Renal cortical epithelial cell (primary cell): ENCODE data around the gene PARP3. TPM values are rescaled to one million over a fixed set of nuclear protein-coding genes. Genes with fewer than 3 reads are reported as not detected.
A peak's percentile ranks its signal among the peaks of the same experiment; 100 is the strongest.
"Not testable (repeated sequence)": the region's sequence is repeated elsewhere in the genome, so short reads cannot be mapped to it uniquely, and the experiment has no call there.

ENCODE experiments used
- DNase-seq: peaks from one replicate; pipeline ENCODE4 v3.0.0-alpha.2; 2011; ENCODE audit warnings: low read depth
- total RNA-seq: library from RNA; depleted of rRNA; stranded (reverse); fragments of >200 nt; gene quantifications from 2 replicates; pipeline ENCODE4 v1.2.3, GENCODE V29; 2014

The PARP3 gene
- total RNA-seq: 49.8 and 58.4 TPM in 2 replicates

DNA sequence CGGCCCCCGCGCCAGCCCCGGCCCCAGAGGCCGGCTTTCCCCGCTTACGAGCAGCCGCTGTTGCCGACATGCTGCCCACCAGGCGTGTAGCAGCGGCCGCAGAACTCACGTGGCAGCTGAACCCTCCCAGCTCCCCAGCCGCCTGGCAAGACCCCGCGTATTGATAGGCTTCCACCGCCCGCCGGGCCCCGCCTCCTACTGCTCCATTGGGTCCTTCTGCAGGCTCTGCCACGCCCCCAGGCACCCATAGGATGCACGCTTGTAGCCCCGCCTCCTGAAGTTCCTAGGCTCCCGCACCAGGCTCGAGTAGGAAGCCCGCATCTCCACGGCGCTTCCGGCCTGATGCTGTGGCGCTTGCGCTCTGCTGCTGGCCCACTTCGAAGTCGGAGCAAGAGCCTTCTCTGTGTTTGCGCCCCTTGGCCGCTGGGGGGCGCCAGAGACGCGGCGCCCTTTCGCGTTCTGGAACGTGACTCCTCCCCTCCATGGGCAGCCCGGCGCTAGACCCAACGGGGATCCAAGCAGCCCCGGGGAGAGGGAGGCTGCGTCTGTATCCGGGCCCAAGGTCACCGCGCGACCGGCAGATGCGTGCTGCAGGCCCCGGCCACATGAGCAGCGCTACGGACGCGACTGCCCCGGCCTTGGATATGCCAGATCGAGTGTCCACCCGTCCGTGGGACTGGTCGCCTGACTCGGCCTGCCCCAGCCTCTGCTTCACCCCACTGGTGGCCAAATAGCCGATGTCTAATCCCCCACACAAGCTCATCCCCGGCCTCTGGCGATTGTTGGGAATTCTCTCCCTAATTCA is at the start of gene PARP3, which contains the start of gene RRP9:
TSS of gene PARP3 (plus strand) at position 566 of the 805 bp plus-strand sequence. CDS start 993 bp downstream, outside the sequence.
TSS of gene RRP9 (minus strand) at position 107 of the 805 bp plus-strand sequence. CDS start at position 70, 37 bp downstream.
- DNase-seq: peak; percentile 99

DNA sequence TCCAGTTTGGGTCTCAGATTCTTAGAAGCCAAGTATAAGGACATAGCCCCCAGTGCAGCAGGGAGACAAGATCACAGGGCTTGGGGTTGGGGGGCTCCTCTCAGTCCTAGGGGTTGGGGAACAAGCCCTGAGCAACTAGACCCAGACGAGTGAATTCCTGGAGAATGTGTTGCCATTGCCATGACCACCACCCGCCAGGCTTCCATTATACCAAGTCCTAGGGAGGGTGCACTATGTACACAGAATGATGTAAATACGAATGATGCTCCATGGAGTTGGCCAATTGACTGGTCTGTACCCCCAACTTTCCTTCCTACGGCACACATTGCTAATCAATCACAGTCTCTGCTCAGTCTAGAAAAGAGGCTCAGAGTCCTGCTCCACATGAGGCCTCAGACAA is 47.8 kb upstream of the PARP3 start:
- no peak for DNase-seq

DNA sequence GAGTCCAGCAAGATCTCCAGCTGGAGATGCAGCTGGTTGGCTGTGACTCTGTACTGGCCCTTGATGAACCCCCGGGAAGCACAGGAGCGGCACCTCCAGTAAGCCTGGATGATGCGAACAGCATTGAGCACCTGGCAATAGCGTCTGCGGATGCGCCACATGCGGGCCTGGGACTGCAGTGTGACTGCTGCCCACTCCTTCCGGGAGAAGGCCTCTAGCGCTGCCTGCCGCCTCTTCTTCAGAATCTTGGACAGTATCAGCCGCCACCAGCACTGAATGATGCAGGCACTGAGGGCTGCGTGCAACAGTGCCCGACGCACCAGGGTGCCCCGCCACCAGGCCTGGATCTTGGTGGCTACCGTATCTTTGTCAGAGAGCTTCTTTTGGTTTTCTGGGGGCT is 47.2 kb upstream of the PARP3 start:
- no peak for DNase-seq

DNA sequence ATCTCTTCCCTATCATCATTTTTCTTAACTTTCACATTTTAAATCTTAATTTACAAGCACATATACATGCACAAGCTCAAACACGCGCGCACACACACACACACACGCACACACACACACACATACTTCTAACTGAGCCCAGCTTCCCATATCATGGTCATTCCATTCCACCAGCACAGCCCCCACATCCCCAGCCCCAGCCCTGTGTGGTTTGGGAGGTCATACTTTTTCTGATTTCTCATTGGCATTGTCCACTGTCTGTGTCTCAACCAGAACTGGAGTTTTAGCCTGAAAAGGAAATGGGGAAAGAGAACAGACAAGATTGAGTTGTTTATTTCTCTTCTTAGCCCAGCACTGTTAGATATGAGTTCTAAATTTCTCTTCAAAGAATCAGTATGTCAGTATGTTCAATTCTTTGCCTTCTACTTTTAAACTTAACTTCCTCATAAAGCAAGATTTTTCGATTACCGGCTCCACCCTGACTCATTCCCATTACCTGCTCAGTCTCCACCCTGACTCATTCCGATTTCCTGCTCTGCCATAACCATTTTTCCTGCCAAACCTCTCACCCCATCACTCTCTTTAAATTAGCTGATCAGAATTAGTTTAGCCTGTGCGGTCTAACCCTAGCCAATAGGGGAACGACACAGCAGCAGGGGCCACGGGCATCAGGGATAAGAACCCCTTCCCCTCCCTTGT is 45.4 kb upstream of the PARP3 start:
- DNase-seq: no peak

DNA sequence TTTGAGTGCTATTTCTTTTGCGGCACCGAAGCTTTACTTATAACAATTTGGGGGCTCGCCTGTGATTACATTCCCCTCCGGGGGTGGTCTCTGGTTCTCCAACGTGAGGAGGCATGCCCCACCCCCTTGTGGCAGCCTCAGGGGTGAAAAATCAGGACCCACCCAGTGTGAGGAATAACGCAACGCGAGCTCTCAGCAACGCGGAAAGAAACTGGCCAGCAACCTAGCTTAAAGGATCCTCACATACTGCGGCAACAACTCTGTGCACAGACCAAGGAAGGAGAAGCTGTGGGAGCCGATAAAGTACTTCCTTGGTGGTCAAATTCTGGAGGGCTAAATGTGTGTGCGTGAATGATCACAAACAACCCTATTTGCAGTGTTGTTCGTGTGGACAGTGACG is 44.8 kb upstream of the PARP3 start:
- no peak for DNase-seq

DNA sequence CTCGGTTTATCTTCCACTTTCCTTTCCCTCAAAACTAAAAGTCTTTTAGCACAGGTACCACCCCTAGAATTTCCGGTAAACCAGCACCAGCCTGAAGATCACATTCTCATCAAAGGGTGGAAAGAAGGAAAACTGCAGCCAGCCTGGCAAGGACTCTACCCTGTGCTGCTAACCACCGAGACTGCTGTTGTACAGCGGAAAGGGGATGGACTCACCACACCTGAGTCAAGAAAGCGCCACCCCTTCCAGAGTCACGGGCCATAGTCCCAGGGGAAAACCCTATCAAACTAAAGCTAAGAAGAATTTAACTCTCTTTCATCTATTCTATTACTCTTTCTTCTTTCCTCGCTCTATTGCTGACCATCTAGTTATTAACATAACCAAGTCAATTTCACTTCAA is 42.1 kb upstream of the PARP3 start:
- not testable (repeated sequence) for DNase-seq

DNA sequence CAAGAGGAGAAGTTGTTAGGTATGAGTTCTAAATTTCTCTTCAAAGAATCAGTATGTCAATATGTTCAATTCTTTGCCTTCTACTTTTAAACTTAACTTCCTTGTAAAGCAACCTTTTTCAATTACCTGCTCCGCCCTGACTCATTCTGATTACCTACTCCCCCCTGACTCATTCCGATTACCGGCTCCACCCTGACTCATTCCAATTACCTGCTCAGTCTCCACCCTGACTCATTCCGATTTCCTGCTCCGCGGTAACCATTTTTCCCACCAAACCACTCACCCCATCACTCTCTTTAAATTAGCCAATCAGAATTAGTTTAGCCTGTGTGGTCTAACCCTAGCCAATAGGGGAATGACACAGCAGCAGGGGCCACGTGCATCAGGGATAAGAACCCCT is 39.8 kb upstream of the PARP3 start:
- peak; percentile 81 for DNase-seq

DNA sequence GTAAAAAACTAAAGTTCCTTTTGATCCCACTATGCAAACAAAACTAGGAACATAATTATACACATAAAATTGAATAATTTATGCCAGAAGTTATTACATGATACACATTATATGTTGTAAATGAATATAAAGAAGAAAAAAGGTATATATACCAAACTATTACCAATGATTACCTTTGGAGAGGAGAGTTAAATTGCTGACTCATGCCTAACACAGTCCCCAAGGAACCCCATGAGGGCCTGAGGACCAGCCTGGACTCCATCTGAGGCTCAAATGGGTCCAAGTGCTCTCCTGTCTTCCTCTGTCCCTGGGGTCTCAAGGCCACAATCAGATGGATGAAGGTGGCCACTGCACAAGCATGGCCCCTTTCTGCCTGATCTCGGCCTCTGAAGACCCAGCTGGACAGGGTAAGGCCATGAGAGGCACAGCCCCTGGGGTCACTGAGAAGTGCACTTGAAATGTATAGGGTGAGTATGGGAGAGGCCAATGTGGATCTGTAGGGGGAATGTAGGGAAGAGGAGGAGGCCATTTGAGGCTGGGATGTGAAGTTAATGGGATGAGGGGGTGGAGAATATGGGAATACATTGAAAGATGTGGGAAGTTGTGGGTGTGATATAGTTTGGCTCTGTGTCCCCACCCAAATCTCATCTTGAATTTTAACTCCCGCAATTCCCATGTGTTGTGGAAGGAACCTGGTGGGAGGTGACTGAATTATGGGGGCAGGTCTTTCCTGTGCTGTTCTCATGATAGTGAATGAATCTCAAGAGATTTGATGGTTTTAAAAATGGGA is 37.9 kb upstream of the PARP3 start:
- DNase-seq: no peak

DNA sequence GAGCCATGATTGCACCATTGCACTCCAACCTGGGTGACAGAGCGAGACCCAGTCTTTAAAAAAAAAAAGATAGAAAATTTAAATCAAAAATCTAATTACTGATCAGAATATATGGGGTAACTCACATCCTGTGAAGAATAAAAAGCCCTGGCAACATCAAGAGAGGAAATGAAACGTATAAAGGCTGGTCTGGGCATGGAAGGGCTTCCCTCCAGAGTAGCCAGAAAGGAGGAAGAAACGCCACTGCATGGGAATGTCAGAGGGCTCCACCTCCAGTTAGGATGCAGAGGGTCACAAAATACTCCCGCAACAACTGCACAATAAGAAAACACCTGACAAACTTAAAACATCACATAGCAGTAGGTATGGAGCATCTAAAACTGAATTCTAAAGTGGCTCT is 34.1 kb upstream of the PARP3 start:
- DNase-seq: no peak

DNA sequence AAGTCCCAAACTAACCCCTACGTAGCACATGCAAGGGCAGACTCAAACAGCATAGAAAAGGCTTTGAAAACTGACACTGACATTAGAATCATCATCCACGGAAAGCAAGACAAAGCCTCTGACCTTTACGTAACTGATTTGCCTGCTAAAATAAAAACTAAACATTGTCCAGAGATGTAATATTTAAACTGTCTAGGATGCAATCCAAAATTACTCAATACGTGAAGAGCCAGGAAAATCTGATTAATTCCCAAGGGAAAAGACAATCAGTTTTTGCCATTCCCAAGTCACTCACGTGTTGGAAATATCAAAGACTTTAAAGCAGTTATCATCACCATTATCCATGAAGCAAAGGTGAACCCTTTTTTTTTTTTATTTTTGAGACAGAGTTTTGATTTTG is 25.7 kb upstream of the PARP3 start:
- no peak for DNase-seq

DNA sequence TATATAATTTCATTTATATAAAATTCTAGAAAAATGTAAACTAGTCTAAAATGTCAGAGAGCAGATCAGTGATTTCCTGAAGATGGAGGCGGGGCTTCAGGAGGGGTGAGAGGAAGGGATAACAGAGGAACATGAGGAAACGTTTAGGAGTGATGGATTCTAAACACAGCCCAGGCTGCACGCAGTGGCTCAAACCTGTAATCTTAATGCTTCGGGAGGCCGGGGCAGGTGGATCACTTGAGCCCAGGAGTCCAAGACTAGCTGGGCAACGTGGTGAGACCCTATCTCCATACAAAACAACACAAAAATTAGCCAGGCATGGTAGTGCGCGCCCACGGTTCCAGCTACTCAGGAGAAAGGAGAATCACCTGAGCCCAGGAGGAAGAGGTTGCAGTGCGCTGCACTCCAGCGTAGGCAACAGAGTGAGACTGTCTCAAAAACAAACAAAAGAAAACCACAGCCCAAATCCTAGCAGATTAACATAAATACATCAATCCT is 21.0 kb upstream of the PARP3 start:
- no peak for DNase-seq

DNA sequence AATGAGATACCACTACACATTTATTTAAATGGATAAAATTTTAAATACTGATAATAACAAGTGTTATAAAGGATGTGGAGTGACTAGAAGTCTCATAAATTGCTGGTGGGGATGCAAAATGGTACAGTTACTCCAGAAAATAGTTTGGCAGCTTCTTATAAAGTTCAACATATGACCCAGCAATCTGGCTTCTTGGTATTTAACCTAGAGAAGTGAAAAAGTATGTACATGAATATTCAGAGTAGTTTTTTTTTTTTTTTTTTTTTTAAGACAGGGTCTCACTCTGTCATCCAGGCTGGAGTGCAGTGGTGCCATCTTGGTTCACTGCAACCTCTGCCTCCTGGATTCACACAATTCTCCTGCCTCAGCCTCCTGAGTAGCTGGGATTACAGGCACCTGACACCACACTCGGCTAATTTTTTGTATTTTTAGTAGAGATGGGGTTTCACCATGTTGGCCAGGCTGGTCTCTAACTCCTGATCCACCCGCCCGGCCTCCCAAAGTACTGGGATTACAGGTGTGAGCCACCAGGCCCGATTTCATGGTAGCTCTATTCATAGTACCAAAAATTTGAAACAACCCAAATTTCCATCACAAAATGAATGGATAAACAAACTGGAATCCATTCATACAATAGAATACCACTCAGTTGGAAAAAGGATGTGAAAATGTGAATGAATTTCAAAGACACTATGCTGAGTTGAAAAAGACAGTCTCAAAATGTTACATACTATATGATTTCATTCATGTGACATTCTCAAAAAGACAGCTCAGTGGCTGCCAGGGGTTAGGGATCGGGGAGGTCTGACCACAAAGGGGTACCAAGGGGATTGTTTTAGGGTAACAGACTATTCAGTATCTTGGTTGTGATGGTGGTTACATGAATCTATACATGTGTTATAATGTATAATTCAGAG is 14.8 kb upstream of the PARP3 start:
- no peak for DNase-seq

DNA sequence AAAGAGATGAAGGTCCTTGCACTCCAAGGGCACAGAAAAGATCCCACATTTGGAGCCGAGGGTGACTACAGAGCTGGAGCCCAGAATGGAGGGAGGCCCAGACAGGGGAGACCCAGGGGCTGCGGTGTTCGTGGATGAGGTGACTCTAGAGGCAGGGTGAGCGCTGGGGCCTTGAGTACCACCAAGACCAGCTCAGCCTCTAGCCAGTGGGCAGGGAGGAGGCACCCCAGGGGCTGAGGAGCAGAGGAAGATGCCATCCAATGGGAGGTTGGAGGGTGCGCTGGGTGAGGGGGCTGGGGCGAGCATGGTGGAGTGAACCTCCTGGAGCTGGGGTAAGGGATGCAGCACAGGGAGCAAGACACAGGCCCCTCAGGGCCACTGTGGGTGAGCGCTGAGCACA is 13.7 kb upstream of the PARP3 start:
- no peak for DNase-seq

DNA sequence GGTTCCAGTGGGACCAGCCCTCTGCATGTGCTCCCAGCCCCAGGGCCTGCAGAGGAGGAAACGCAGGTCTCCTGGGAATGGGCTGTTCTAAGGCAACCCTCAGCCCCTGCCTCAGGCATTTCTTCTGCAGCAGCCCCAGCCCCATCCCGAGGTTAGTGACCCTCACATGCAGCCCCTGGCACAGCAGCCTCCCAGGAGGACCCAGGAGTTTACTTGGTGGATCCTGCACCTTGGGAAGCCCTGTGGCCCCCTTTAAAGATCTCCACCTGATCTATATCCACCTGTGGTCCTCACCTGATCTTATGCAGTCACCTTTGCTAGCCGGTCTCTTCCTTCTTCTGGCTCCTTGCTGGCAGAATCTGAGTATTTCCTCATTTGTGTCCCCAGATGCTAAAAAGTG is 13.2 kb upstream of the PARP3 start:
- DNase-seq: not testable (repeated sequence)

DNA sequence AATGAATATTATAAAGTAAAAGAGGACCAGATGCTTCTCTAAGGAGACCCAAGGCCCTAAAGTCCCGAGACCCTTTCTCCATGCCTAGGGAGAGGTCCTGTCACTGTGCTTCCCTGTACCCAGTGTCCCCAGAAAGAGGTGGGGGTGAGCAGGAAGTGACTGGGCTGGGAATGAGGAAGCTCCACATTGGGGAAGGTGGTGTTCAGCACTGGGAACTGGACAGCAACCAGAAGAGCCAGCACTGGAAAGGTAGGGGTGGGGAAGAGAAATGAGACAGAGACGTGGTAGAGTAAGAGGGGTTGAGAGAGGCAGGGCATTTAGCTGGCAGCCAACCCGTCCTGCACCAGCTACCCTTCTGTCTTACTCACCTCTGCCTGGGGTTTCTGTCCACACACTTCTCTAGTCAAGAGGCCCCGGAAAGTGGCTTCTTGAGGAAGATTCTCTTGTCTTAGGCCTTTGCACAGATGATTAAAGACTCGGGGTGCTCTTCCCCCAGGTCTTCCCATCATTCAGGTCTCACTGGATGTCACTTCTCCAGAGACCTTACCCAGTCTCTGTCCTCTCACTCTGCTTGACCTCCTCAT is 12.7 kb upstream of the PARP3 start:
- DNase-seq: no peak

DNA sequence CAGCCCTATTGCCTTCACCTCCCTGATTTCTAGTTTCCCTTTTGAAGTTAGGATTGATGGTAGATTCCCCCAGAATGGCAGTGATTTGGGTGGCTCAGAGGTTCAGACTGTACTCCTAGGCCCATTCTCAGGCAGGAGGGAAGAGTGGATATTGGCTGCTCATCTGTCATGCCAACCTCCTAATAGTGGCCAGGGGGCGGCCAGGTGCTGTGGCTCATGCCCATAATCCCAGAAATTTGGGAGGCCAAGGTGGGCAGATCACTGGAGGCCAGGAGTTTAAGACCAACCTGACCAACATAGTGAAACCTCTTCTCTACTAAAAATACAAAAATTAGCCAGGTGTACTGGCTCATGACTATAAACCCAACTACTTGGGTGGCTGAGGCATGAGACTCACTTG is 11.7 kb upstream of the PARP3 start:
- DNase-seq: no peak

DNA sequence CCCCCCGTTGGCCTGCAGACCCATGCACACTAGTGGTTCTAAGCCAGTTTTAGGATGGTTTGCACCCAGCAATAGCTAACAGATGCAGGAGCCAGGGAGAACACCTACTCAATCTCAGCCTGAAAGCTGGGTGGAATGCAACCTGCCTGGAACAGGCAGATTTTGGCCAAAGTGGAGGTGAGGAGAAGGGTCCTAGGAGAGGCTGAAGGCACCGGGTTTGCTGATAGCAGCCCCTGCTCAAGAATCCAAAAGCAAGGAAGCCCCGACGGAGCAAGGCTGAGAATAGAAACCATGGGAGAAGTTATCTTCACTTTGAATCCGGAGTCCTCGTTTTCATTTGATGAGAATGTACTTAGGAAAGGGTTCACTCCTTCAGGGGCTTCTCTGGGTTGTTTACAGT is 10.4 kb upstream of the PARP3 start:
- no peak for DNase-seq

DNA sequence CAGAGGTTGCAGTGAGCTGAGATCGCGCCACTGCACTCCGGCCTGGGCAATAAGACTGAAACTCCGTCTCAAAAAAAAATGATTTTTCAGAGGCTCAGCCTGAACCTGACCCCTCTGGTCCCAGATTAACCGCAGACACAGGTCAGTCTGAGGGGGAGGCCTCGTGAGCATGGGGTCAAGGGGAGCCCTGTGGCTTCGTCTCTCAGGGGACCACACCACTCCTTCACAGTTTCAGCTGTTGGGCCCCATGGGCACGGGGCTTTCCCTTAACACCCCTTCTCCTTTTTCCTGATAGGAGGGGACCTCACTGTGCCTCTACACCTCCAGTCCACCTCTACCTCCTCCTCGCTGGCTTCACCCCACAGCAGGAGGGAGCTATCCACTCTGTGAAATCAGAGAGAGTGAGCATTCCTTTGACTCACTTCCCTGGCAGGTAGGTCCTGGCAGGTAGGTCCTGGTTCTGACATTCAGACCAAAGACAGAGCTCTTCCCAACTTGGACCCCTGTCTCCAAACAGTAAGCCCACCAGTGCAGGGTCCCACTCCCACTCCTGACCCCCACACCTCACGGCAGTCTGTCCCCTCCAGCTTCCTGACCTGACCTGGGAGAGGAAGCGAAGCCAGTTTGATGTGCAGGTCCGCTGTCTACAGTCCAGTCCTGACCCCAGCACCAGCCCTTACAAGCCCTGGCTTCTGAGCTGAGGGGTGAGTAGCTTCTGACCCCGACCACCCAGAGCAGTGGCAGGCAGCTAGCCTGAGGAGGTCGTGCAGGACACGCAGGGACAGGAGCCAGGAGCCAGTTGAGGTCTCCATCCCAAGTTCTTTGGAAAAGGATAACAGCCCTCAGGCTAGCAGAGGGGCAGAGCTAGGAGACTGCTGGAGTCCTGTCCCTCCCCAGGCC is 9.4 kb upstream of the PARP3 start:
- DNase-seq: no peak

DNA sequence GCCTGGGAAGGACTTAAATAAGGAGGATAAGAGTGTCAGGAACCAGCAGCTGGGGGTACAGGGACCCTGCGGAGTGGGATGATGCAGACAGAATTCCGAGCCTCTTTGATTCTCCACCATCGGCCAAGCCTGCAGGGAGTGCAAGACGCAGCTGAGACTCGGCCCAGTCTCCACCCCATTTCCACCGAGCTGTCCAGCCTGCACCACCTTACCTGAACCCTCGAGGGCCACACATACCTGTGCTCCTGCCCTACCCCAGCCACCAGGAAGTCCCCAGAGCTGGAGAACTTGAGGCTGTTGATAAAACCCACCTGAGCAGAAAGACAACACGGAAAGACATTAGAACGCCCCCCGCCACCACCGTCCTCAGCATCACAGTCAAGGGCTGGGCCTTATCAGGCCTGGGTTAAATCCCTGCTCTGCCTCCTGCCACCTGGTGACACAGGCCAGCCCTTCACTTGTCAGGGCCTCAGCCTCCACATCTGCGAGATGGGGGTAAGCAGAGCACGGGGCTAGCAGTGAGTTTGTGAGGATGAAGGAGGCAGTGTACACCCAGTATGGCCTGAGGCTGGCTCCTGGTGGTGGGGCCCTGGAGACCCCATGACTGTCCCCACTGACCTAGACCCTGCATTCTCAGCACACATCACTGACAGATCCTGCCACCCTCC is 8.6 kb upstream of the PARP3 start:
- DNase-seq: no peak
